ENCODE results near the gene REST. TPM values are rescaled to one million over a fixed set of nuclear protein-coding genes. Genes with fewer than 3 reads are reported as not detected.
"Not testable (repeated sequence)": the region's sequence is repeated elsewhere in the genome, so short reads cannot be mapped to it uniquely, and the experiment has no call there.

REST gene
- total RNA-seq, 2 experiments from 2014 or later = 41.0 to 41.2 TPM

DNA sequence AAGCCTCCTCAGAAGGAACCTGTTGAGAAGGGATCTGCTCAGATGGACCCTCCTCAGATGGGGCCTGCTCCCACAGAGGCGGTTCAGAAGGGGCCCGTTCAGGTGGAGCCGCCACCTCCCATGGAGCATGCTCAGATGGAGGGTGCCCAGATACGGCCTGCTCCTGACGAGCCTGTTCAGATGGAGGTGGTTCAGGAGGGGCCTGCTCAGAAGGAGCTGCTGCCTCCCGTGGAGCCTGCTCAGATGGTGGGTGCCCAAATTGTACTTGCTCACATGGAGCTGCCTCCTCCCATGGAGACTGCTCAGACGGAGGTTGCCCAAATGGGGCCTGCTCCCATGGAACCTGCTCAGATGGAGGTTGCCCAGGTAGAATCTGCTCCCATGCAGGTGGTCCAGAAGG, 22.9 kb downstream of the REST start:
- POLR2A ChIA-PET = no interaction called here
- CTCF ChIA-PET = no interaction called here
- DNase-seq (no peak), ATAC-seq (no peak)
- H3K27me3 Mint-ChIP-seq = no peaks in the 10 kb centered on the region
- H3K4me1 Mint-ChIP-seq (ENCODE audit: low read depth) = peaks cover 27% of the 10 kb centered on the region
- H3K27ac Mint-ChIP-seq = no peak overlapping the region
- H3K9me3 Mint-ChIP-seq = no peaks in the 10 kb centered on the region
- H3K4me3 Mint-ChIP-seq = no peak overlapping the region
- intact Hi-C loops (cut with micrococcal nuclease) = no loop called here
- peaks cover 36% of the 10 kb centered on the region for H3K36me3 Mint-ChIP-seq (ENCODE audit: low read depth)
- TF ChIP-seq, protein P1, sequence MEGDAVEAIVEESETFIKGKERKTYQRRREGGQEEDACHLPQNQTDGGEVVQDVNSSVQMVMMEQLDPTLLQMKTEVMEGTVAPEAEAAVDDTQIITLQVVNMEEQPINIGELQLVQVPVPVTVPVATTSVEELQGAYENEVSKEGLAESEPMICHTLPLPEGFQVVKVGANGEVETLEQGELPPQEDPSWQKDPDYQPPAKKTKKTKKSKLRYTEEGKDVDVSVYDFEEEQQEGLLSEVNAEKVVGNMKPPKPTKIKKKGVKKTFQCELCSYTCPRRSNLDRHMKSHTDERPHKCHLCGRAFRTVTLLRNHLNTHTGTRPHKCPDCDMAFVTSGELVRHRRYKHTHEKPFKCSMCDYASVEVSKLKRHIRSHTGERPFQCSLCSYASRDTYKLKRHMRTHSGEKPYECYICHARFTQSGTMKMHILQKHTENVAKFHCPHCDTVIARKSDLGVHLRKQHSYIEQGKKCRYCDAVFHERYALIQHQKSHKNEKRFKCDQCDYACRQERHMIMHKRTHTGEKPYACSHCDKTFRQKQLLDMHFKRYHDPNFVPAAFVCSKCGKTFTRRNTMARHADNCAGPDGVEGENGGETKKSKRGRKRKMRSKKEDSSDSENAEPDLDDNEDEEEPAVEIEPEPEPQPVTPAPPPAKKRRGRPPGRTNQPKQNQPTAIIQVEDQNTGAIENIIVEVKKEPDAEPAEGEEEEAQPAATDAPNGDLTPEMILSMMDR (IDR thresholded peaks at IDR 0.05) = no peak

DNA sequence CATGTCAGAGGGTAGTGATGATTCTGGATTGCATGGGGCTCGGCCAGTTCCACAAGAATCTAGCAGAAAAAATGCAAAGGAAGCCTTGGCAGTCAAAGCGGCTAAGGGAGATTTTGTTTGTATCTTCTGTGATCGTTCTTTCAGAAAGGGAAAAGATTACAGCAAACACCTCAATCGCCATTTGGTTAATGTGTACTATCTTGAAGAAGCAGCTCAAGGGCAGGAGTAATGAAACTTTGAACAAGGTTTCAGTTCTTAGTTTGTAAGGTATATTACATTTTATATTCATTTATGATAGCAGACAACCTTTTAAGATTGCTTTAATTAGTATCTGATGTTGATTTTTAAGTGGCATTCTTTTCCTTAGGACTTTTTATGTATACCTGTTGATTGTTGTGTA, 24.2 kb downstream of the REST start:
- no peak overlapping the region for H3K27ac Mint-ChIP-seq
- peaks cover 34% of the 10 kb centered on the region for H3K36me3 Mint-ChIP-seq (ENCODE audit: low read depth)
- TF ChIP-seq, protein P1 (IDR thresholded peaks at IDR 0.05) = no peak
- intact Hi-C loops (cut with micrococcal nuclease) = no loop called here
- H3K9me3 Mint-ChIP-seq = no peaks in the 10 kb centered on the region
- H3K4me3 Mint-ChIP-seq = no peak overlapping the region
- H3K27me3 Mint-ChIP-seq = no peaks in the 10 kb centered on the region
- peaks cover 27% of the 10 kb centered on the region for H3K4me1 Mint-ChIP-seq (ENCODE audit: low read depth)
- DNase-seq (no peak), ATAC-seq (no peak)
- POLR2A ChIA-PET = interaction anchor here (0.6 kb wide), 1 partner anchor 169 kb away, joined by 3 read pairs; no protein-coding TSS in a partner anchor
- CTCF ChIA-PET = interaction anchor here (0.7 kb wide), 1 partner anchor 389 kb away, joined by 3 read pairs; no protein-coding TSS in a partner anchor

DNA sequence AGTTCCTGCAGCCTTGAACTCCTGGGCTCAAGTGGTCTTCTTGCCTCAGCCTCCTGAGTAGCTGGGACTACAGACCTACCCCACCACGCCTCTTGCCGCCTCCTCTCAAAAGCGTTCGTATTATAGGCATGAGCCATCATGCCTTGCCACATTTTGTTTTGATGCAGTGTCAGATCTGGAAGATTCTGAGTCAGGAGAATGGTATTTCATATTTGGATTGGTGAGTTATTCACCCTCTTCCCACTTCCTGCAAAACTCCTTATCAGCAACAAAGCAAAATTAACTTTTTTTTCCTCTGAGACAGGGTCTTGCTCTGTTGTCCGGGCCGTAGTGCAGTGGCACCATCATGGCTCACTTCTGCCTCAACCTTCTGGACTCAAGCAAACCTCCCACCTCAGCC, 29.6 kb downstream of the REST start:
- POLR2A ChIA-PET = no interaction called here

DNA sequence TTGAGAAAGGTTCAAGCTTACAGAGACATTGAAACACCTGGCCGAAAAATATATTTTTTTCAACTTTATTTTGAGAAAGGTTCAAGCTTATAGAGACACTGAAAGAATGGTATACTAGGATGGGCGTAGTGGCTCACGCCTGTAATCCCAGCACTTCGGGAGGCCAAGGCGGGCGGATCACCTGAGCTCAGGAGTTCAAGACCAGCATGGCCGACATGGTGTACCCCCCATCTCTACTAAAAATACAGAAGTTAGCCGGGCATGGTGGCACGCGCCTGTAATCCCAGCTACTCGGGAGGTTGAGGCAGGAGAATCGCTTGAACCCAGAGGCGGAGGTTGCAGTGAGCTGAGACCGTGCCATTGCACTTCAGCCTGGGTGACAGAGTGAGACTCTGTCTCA, 32.1 kb downstream of the REST start:
- intact Hi-C loops (cut with micrococcal nuclease); H3K27me3 Mint-ChIP-seq; H3K4me1 Mint-ChIP-seq (ENCODE audit: low read depth); H3K4me3 Mint-ChIP-seq; DNase-seq; H3K9me3 Mint-ChIP-seq; ATAC-seq; POLR2A ChIA-PET; H3K27ac Mint-ChIP-seq: not testable (repeated sequence)
- CTCF ChIA-PET = interaction anchor here (0.8 kb wide), 1 partner anchor 38 kb away, joined by 3 read pairs; the partner anchor contains the start of gene NOA1
- peaks cover 14% of the 10 kb centered on the region for H3K36me3 Mint-ChIP-seq (ENCODE audit: low read depth)

More for the DNA sequence above, 29.6 kb downstream of the REST start:
- ATAC-seq (no peak), DNase-seq (no peak)
- H3K36me3 Mint-ChIP-seq (ENCODE audit: low read depth) = peaks cover 18% of the 10 kb centered on the region
- CTCF ChIA-PET = no interaction called here
- intact Hi-C loops (cut with micrococcal nuclease) = no loop called here
- no peak overlapping the region for H3K4me3 Mint-ChIP-seq
- no peaks in the 10 kb centered on the region for H3K9me3 Mint-ChIP-seq
- TF ChIP-seq, protein P1 (IDR thresholded peaks at IDR 0.05) = no peak
- peaks cover 16% of the 10 kb centered on the region for H3K4me1 Mint-ChIP-seq (ENCODE audit: low read depth)
- peak overlapping the region; percentile 21 for H3K27ac Mint-ChIP-seq
- H3K27me3 Mint-ChIP-seq = no peaks in the 10 kb centered on the region

DNA sequence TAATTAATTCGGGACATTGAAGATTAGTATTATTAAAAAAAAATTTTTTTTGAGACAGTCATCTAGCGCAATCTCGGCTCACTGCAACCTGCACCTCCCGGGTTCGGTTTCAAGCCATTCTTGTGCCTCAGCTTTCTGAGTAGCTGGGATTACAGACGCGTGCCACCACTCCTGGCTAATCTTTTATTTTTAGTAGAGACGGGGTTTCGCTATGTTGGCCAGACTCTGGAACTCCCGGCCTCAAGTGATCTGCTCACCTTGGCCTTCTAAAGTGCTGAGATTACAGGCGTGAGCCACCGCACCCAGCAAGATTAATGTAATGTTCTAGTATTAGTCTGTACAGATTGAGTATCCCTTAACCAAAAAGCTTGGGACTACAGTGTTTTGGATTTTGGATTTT, 32.7 kb downstream of the REST start:
- Mint-ChIP-seq H3K4me1 (ENCODE audit: low read depth) (peaks cover 4% of the 10 kb centered on the region), H3K9me3 (no peaks in the 10 kb centered on the region), H3K36me3 (ENCODE audit: low read depth) (peaks cover 14% of the 10 kb centered on the region), H3K27me3 (no peaks in the 10 kb centered on the region), H3K4me3 (no peak overlapping the region), H3K27ac (no peak overlapping the region)
- DNase-seq = no peak
- ATAC-seq = no peak
- ChIA-PET CTCF (interaction anchor here (0.6 to 2.1 kb wide), 3 partner anchors 16 to 104 kb away, joined by 3 to 4 read pairs (median 3); partner anchors contain the start of gene NOA1), POLR2A (interaction anchor here (0.9 kb wide), 1 partner anchor 20 kb away, joined by 3 read pairs; no protein-coding TSS in a partner anchor)
- TF ChIP-seq, protein P1 (IDR thresholded peaks at IDR 0.05) = no peak
- intact Hi-C loops (cut with micrococcal nuclease) = no loop called here

All from activated CD8-positive, alpha-beta T cell treated with anti-CD3 and anti-CD28 coated beads for 36 hours (primary cell).